ENCODE results near the gene LAMA1.

DNA sequence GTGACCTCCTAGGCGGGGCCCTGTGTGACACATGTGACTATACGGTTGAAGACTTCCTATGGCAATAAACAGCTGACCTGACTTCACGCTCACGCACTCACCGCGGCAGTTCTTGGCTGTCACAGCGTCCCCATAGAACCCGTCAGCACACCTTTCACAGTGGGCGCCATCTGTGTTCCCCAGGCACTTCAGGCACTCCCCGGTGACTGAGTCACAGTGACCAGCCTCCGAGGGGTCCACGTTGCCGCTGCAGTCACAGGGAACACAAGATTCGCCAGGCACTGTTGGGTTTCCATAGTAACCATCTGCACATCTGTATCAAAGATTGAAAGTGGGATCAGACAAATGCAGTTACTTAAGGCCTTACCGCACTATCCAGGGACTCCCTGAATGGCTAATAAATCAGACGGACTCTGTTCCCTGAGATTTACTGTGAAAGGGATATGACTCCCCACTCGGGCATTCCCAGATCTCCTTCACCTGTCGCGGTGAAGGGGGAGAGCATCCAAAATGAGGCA, 94.5 kb downstream of the LAMA1 start:
- TF ChIP-seq POLR2AphosphoS5 (IDR thresholded peaks at IDR 0.05) (no peak), CTCF (IDR thresholded peaks at IDR 0.05) (no peak), POLR2A (IDR thresholded peaks at IDR 0.05) (no peak), EP300 (IDR thresholded peaks at IDR 0.05) (no peak)
